Measurements from ENCODE around the gene CASP7. TPM values are rescaled to one million over a fixed set of nuclear protein-coding genes. Genes with fewer than 3 reads are reported as not detected.
A peak's percentile ranks its signal among the peaks of the same experiment; 100 is the strongest.

Gene CASP7
- total RNA-seq, 2 donors from 2014 or later, result 31.2 to 45.8 TPM

GRCh38 chr10:113709221-113709838, 29.6 kb downstream of the CASP7 start:
- DNase-seq (ENCODE audit: low spot score), result no peak

GRCh38 chr10:113711142-113711541, 31.4 kb downstream of the CASP7 start:
- ATAC-seq, result no peak
- Mint-ChIP-seq H3K27me3 (no peaks in the 10 kb centered on the region), H3K4me1 (ENCODE audit: low read depth in 2 of 2) (peaks cover 34% of the 10 kb centered on the region in 2 donors), H3K36me3 (peaks cover 10% of the 10 kb centered on the region), H3K4me3 (no peak overlapping the region), H3K27ac (no peak overlapping the region), H3K9me3 (no peaks in the 10 kb centered on the region)
- DNase-seq (ENCODE audit: low spot score), result no peak

More at GRCh38 chr10:113709221-113709838, 29.6 kb downstream of the CASP7 start:
- Mint-ChIP-seq H3K27ac (peak overlapping the region in 1 of 2 donors; percentile 47), H3K27me3 (no peaks in the 10 kb centered on the region), H3K9me3 (no peaks in the 10 kb centered on the region), H3K36me3 (peaks cover 6% of the 10 kb centered on the region), H3K4me1 (ENCODE audit: low read depth in 2 of 2) (peaks cover 32 to 36% of the 10 kb centered on the region in 2 donors), H3K4me3 (no peak overlapping the region)
- no peak for ATAC-seq

GRCh38 chr10:113712024-113712423, 32.3 kb downstream of the CASP7 start:
- no peak for DNase-seq (ENCODE audit: low spot score)
- peaks cover 25 to 30% of the 10 kb centered on the region in 2 donors for H3K4me1 Mint-ChIP-seq (ENCODE audit: low read depth in 2 of 2)
- H3K9me3 Mint-ChIP-seq, result no peaks in the 10 kb centered on the region
- no peak for ATAC-seq
- peaks cover 10% of the 10 kb centered on the region for H3K36me3 Mint-ChIP-seq
- no peak overlapping the region for H3K4me3 Mint-ChIP-seq
- no peaks in the 10 kb centered on the region for H3K27me3 Mint-ChIP-seq
- H3K27ac Mint-ChIP-seq, result no peak overlapping the region

DNA sequence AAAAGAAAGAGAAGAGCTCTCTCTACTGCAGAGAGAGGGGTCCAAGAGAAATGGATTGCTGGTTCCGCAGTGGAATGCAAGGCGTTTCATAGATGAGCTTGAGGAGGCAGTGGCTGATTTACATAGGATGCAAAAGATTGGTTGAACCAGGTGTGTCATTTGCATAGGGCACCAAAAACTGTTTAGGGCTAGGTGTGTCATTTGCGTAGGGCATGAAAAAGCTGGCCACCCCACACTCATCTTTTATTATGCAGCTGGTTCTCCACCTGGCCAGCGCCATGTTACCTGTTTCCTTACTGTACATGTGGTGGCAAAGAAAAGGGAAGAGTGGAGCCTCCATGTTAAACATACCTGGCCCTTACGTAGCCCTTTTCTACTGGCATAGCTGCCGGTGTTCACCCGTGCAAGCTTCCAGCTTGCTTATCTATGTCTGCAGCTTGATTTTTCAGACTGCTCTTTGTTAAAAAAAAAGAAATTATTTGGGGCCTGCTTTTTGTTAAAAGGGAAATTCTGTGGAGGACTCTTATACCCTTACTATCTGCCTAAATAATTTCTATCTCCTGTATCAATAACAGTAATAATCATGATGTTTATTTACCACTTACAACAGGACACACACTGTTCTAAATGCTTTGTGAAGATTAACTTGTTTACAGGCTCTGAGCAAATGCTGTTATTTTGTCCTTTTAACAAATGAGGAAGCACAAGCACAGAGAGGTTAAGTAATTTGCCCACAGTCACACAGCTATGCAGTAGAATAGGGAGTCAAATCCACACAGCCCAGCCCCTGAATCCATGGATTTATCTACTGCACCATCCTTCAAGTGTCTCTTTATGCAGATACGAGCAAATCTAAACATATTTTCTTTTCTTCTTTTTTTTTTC, 33.3 kb downstream of the CASP7 start:
- H3K9me3 Mint-ChIP-seq, result no peaks in the 10 kb centered on the region
- ATAC-seq (no peak), DNase-seq (ENCODE audit: low spot score) (no peak)
- H3K27ac Mint-ChIP-seq, result no peak overlapping the region
- H3K27me3 Mint-ChIP-seq, result no peaks in the 10 kb centered on the region
- H3K4me3 Mint-ChIP-seq, result no peak overlapping the region
- H3K36me3 Mint-ChIP-seq, result peaks cover 12% of the 10 kb centered on the region
- H3K4me1 Mint-ChIP-seq (ENCODE audit: low read depth in 2 of 2), result peaks cover 22 to 25% of the 10 kb centered on the region in 2 donors

GRCh38 chr10:113713640-113713982, 33.9 kb downstream of the CASP7 start:
- H3K36me3 Mint-ChIP-seq, result peaks cover 15% of the 10 kb centered on the region
- no peaks in the 10 kb centered on the region for H3K9me3 Mint-ChIP-seq
- ATAC-seq, result no peak
- H3K27me3 Mint-ChIP-seq, result no peaks in the 10 kb centered on the region
- DNase-seq (ENCODE audit: low spot score), result no peak
- H3K27ac Mint-ChIP-seq, result no peak overlapping the region
- H3K4me1 Mint-ChIP-seq (ENCODE audit: low read depth in 2 of 2), result peaks cover 22 to 25% of the 10 kb centered on the region in 2 donors
- H3K4me3 Mint-ChIP-seq, result no peak overlapping the region

- Mint-ChIP-seq H3K27ac (no peak overlapping the region), H3K9me3 (no peaks in the 10 kb centered on the region), H3K36me3 (peaks cover 14% of the 10 kb centered on the region)
Observed at GRCh38 chr10:113716109-113716910, 36.6 kb downstream of the CASP7 start.

DNA sequence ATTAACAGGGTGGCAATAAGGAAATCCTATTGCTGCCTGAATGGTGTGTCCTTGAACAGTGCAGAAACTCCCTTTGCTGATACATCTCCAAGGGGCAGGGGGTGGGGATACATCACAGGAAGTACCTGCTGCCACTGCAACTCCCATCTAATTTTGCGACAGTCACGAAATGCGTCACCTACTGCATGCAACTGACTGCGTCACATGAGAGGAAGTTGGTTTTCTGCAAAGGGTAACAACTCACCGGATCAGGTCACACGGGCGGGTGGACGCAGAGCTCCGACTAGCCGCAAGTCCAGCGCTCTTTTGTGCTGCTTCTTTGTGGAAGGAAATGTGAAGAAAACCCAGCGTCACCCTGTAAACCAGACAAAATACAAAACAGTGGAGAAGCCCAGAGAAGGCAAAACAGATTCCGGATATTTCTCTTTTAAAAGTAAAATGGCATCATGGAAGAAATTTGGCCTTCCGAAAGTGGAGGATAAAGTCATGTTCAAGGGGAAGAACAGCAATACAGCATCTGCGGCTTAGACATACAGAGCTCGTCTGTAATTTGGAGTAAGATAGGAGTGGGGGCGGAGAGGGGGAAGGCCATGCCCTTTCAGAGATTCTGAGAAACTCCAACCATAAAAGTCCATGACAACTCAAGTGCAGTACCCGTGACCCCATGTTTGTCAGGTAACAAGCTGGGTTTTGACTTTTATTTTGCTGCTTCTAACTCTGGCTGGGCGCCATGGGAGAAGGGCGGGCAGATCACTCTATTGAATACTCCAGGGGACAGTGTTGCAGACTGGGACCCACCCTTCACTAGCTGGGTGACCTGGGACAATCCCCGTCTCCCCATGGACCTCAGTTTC, 39.5 kb downstream of the CASP7 start:
- Mint-ChIP-seq H3K36me3 (peaks cover 14% of the 10 kb centered on the region), H3K9me3 (no peaks in the 10 kb centered on the region), H3K27ac (no peak overlapping the region), H3K4me3 (no peak overlapping the region), H3K27me3 (no peaks in the 10 kb centered on the region), H3K4me1 (ENCODE audit: low read depth in 2 of 2) (peaks cover 0 to 9% of the 10 kb centered on the region in 2 donors)
- DNase-seq (ENCODE audit: low spot score) (no peak), ATAC-seq (no peak)

More at GRCh38 chr10:113716109-113716910, 36.6 kb downstream of the CASP7 start:
- H3K27me3 Mint-ChIP-seq, result no peaks in the 10 kb centered on the region
- H3K4me1 Mint-ChIP-seq (ENCODE audit: low read depth in 2 of 2), result peaks cover 4 to 15% of the 10 kb centered on the region in 2 donors
- ATAC-seq, result no peak
- no peak overlapping the region for H3K4me3 Mint-ChIP-seq
- DNase-seq (ENCODE audit: low spot score), result no peak

- Mint-ChIP-seq H3K36me3 (peaks cover 14% of the 10 kb centered on the region), H3K27ac (no peak overlapping the region), H3K4me3 (no peak overlapping the region), H3K4me1 (ENCODE audit: low read depth in 2 of 2) (peaks cover 0 to 8% of the 10 kb centered on the region in 2 donors), H3K9me3 (no peaks in the 10 kb centered on the region), H3K27me3 (no peaks in the 10 kb centered on the region)
- no peak for ATAC-seq
- no peak for DNase-seq (ENCODE audit: low spot score)
Observed at GRCh38 chr10:113720386-113720785, 40.7 kb downstream of the CASP7 start.

DNA sequence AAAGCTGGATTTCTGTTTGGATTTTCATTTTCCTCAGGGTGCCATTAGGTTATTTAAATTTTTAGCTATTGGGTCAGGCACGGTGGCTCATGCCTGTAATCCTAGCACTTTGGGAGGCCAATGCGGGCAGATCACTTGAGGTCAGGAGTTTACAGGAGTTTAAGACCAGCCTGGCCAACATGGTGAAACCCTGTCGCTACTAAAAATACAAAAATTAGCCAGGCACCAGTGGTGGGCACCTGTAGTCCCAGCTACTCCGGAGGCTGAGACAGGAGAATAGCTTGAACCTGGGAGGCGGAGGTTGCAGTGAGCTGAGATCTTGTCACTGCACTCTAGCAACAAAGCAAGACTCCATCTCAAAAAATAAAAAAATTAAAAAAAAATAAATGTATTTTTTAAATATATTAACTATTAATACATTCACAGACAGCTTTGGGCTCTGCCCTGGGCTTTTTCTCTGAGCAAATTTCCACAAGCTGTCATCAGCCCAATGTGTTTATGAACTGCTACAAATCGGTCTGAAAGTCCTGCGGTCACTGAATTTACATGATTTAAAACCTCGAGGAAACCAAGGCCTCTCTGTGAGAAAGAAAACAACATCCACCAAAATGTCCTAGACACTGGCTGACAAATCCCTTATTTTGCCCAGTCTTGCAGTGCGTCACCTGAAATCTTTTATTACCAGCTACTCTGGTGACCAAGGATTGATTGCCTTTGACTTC, 52.6 kb downstream of the CASP7 start:
- ATAC-seq, result no peak
- Mint-ChIP-seq H3K4me1 (ENCODE audit: low read depth in 2 of 2) (no peaks in the 10 kb centered on the region), H3K36me3 (peaks cover 14% of the 10 kb centered on the region), H3K9me3 (no peaks in the 10 kb centered on the region), H3K27me3 (no peaks in the 10 kb centered on the region), H3K27ac (no peak overlapping the region), H3K4me3 (no peak overlapping the region)
- DNase-seq (ENCODE audit: low spot score), result no peak

DNA sequence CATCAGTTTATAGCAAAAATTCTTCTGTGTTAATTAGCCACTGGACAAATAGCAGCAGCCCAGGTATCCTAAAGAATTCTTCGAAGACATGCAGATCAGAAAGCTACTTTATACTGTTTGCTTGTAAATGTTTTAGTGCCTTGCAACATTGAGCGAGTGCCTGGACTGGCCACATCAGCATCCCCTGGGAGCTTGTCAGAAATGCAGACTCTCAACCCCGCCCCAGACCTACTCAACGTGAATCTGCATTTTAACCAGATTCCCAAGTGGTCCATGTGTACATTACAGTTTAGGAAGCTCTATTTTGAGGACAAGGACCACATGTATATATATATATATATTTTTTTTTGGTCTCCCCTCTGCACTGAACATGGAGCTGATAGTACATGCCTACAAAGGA, 53.3 kb downstream of the CASP7 start:
- no peaks in the 10 kb centered on the region for H3K27me3 Mint-ChIP-seq
- no peak for DNase-seq (ENCODE audit: low spot score)
- ATAC-seq, result no peak
- H3K4me1 Mint-ChIP-seq (ENCODE audit: low read depth in 2 of 2), result no peaks in the 10 kb centered on the region
- H3K9me3 Mint-ChIP-seq, result no peaks in the 10 kb centered on the region
- H3K27ac Mint-ChIP-seq, result no peak overlapping the region
- H3K4me3 Mint-ChIP-seq, result no peak overlapping the region
- peaks cover 11% of the 10 kb centered on the region for H3K36me3 Mint-ChIP-seq

DNA sequence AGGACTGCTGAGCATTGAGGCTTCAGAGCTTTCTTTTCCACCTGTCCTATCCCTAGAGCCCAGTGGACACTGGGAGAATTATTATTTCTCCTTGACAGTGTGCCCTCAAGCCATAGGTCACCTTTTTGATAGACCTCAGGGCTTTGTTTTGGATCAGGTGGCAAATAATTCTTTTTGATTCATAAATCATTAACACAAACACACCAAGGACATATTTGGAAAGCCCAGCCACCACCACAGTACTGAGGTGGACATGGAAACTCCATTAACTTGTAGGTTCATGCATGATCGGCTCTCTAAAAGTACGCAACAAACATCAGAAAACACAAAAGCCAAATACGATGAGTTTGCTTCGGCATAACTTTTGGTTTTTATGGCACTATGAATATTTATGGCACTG, 53.9 kb downstream of the CASP7 start:
- ATAC-seq (no peak), DNase-seq (ENCODE audit: low spot score) (no peak)
- peaks cover 11% of the 10 kb centered on the region for H3K36me3 Mint-ChIP-seq
- H3K4me1 Mint-ChIP-seq (ENCODE audit: low read depth in 2 of 2), result no peaks in the 10 kb centered on the region
- no peaks in the 10 kb centered on the region for H3K9me3 Mint-ChIP-seq
- no peaks in the 10 kb centered on the region for H3K27me3 Mint-ChIP-seq
- no peak overlapping the region for H3K4me3 Mint-ChIP-seq
- no peak overlapping the region for H3K27ac Mint-ChIP-seq

DNA sequence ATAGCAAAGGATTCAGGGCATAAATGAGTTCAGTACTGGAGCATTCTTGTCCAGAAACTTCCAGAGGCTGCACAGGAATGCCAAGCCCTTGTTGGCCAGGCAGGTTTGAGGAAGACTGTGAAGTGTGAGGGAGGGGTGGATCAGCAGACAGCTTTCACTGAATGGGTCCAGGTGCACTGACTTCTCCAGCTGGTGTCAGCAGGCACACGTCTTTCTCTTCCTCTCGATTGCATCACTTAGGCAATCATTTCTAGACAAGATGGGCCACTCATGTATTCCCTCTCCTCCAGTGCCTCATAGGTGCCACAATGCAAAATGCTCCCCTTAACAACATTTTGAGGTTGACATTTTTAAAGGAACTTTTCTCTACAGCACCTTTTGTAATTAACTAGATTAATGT, 56.2 kb downstream of the CASP7 start:
- no peak for ATAC-seq
- Mint-ChIP-seq H3K4me1 (ENCODE audit: low read depth in 2 of 2) (no peaks in the 10 kb centered on the region), H3K27me3 (peaks cover 0 to 3% of the 10 kb centered on the region in 2 donors), H3K27ac (no peak overlapping the region), H3K36me3 (peaks cover 7% of the 10 kb centered on the region), H3K4me3 (no peak overlapping the region), H3K9me3 (no peaks in the 10 kb centered on the region)
- no peak for DNase-seq (ENCODE audit: low spot score)

GRCh38 chr10:113736576-113736975, 56.9 kb downstream of the CASP7 start:
- H3K4me1 Mint-ChIP-seq (ENCODE audit: low read depth in 2 of 2), result no peaks in the 10 kb centered on the region

More at GRCh38 chr10:113736576-113736975, 56.9 kb downstream of the CASP7 start:
- no peak for DNase-seq (ENCODE audit: low spot score)
- H3K4me3 Mint-ChIP-seq, result no peak overlapping the region
- peaks cover 7% of the 10 kb centered on the region for H3K36me3 Mint-ChIP-seq
- H3K27ac Mint-ChIP-seq, result no peak overlapping the region
- ATAC-seq, result no peak
- no peaks in the 10 kb centered on the region for H3K9me3 Mint-ChIP-seq
- H3K27me3 Mint-ChIP-seq, result peaks cover 0 to 3% of the 10 kb centered on the region in 2 donors
